Left ventricle myocardium inferior (tissue), 1 donor: Measurements from ENCODE around the gene KCTD5. TPM values are rescaled to one million over a fixed set of nuclear protein-coding genes. Genes with fewer than 3 reads are reported as not detected.
A peak's percentile ranks its signal among the peaks of the same experiment; 100 is the strongest.

Experiments used
- DNase-seq: peaks from one replicate; pipeline ENCODE4 v3.0.0-alpha.2; 2020
- H3K27ac ChIP-seq: fragments of 200-600 bp; replicated peaks from 2 replicates; pipeline ENCODE4 v1.8.0; 2021
- H3K27me3 ChIP-seq: fragments of 200-600 bp; 2 replicates; pipeline ENCODE4 v1.8.0; 2021; ENCODE audit warnings: low read depth
- H3K36me3 ChIP-seq: fragments of 200-600 bp; 2 replicates; pipeline ENCODE4 v1.8.0; 2021
- H3K4me1 ChIP-seq: fragments of 200-600 bp; 2 replicates; pipeline ENCODE4 v1.8.0; 2021
- H3K4me3 ChIP-seq: fragments of 200-600 bp; 2 replicates; pipeline ENCODE4 v1.8.0; 2021; ENCODE audit warnings: mild to moderate bottlenecking, moderate library complexity
- H3K9me3 ChIP-seq: fragments of 200-600 bp; replicated peaks from 2 replicates; pipeline ENCODE4 v1.8.0; 2021
- CTCF ChIP-seq: fragments of 200-600 bp; IDR thresholded peaks from 2 replicates; pipeline ENCODE4 v1.8.0; 2021; ENCODE audit warnings: antibody characterized with exemption, mild to moderate bottlenecking, borderline replicate concordance
- intact Hi-C: fragments of 100-400 bp; cut with micrococcal nuclease; formaldehyde crosslinking; loops from one replicate; pipeline ENCODE4 v1.11.0; 2022
- total RNA-seq: library from RNA; stranded (reverse); fragmentation: NEBNext Ultra II Directional; extraction: Animal tissue kit (Norgen Biotek cat#: 25700); gene quantifications from one replicate; pipeline ENCODE4 v1.2.1, GENCODE V29; 2021
- donor health status: DM: no; HTN: yes; CAD: no; lungs with severe emphysema.

Gene KCTD5
- total RNA-seq, 1 donor from 2014 or later = 10.2 TPM

GRCh38 chr16:2712063-2712441 lies 29.7 kb downstream of the KCTD5 start:
- H3K36me3 ChIP-seq = peaks cover 22% of the 10 kb centered on the region

GRCh38 chr16:2712546-2712945 lies 30.2 kb downstream of the KCTD5 start:
- Histone ChIP-seq H3K4me3 (no peak overlapping the region), H3K36me3 (peaks cover 17% of the 10 kb centered on the region), H3K27me3 (no peaks in the 10 kb centered on the region), H3K9me3 (no peaks in the 10 kb centered on the region), H3K27ac (no peak overlapping the region), H3K4me1 (peaks cover 9% of the 10 kb centered on the region)
- no peak for DNase-seq
- no peak for TF ChIP-seq CTCF
- intact Hi-C loops = no loop called here

More at GRCh38 chr16:2712063-2712441, 29.7 kb downstream of the KCTD5 start:
- Histone ChIP-seq H3K27ac (no peak overlapping the region), H3K27me3 (no peaks in the 10 kb centered on the region), H3K4me1 (peaks cover 9% of the 10 kb centered on the region), H3K9me3 (no peaks in the 10 kb centered on the region), H3K4me3 (no peak overlapping the region)
- DNase-seq = no peak
- intact Hi-C loops = no loop called here
- TF ChIP-seq CTCF = no peak

- peaks cover 9% of the 10 kb centered on the region for H3K4me1 ChIP-seq
These were observed 31.2 kb downstream of the KCTD5 start for GRCh38 chr16:2713523-2713922.

GRCh38 chr16:2713985-2714774 lies 31.9 kb downstream of the KCTD5 start:
- Histone ChIP-seq H3K9me3 (no peaks in the 10 kb centered on the region), H3K36me3 (peaks cover 1% of the 10 kb centered on the region), H3K4me1 (peaks cover 14% of the 10 kb centered on the region), H3K27me3 (no peaks in the 10 kb centered on the region), H3K4me3 (no peak overlapping the region), H3K27ac (no peak overlapping the region)
- DNase-seq = no peak
- intact Hi-C loops = no loop called here
- TF ChIP-seq CTCF = no peak

More at GRCh38 chr16:2713523-2713922, 31.2 kb downstream of the KCTD5 start:
- Histone ChIP-seq H3K4me3 (no peak overlapping the region), H3K9me3 (no peaks in the 10 kb centered on the region), H3K36me3 (peaks cover 8% of the 10 kb centered on the region), H3K27ac (no peak overlapping the region), H3K27me3 (no peaks in the 10 kb centered on the region)
- TF ChIP-seq CTCF = no peak
- intact Hi-C loops = no loop called here
- no peak for DNase-seq

- H3K27ac ChIP-seq = no peak overlapping the region
- no peaks in the 10 kb centered on the region for H3K36me3 ChIP-seq
- peaks cover 23% of the 10 kb centered on the region for H3K4me1 ChIP-seq
- peak overlapping the region; percentile 4 for H3K4me3 ChIP-seq
- TF ChIP-seq CTCF = no peak
- intact Hi-C loops = no loop called here
- no peaks in the 10 kb centered on the region for H3K9me3 ChIP-seq
- no peak for DNase-seq
- no peaks in the 10 kb centered on the region for H3K27me3 ChIP-seq
These were observed 32.7 kb downstream of the KCTD5 start for GRCh38 chr16:2715064-2715463.
